Gastroesophageal sphincter (tissue), 4 donors: ENCODE data around the gene RPS14. TPM values are rescaled to one million over a fixed set of nuclear protein-coding genes. Genes with fewer than 3 reads are reported as not detected.

ENCODE experiments used
- ATAC-seq: fragments of 150-250 bp; one replicate; pipeline ENCODE4 v1.9.1; 2016; ENCODE audit warnings: mild to moderate bottlenecking, moderate library complexity
- H3K27ac ChIP-seq, 4 donors: fragments of 200-600 bp; sonication (generic) in 3 of 4; 1 replicate in 3 of 4; 2 replicates in 1 of 4; pipeline ENCODE4 v1.5.1; 2016 to 2019
- H3K27me3 ChIP-seq: fragments of 200-600 bp; sonication (generic); one replicate; pipeline ENCODE4 v1.5.1; 2019
- H3K36me3 ChIP-seq, 2 donors: fragments of 200-600 bp; sonication (generic); one replicate each; pipeline ENCODE4 v1.5.1; 2019; ENCODE audit warnings: control low read depth in 1 of 2
- H3K4me1 ChIP-seq, 3 donors: fragments of 200-600 bp; sonication (generic); 1 replicate in 2 of 3; 2 replicates in 1 of 3; pipeline ENCODE4 v1.5.1; 2016 to 2019; ENCODE audit warnings: control low read depth in 2 of 3
- H3K4me3 ChIP-seq, 2 donors: fragments of 200-600 bp; sonication (generic); one replicate each; pipeline ENCODE4 v1.5.1; 2019; ENCODE audit warnings: mild to moderate bottlenecking in 1 of 2, moderate library complexity in 1 of 2
- H3K9me3 ChIP-seq, 3 donors: fragments of 200-600 bp; sonication (generic); one replicate each; pipeline ENCODE4 v1.5.1; 2017 to 2019; ENCODE audit warnings: control low read depth in 2 of 3
- CTCF ChIP-seq, 4 experiments: fragments of 200-600 bp in 2 of 4; fragments of 450-650 bp in 2 of 4; sonication (generic) in 1 of 4; IDR thresholded peaks; one replicate each; pipeline ENCODE4 v1.5.1; 2017 to 2019; ENCODE audit warnings: antibody characterized with exemption in 4 of 4, mild to moderate bottlenecking in 2 of 4, moderate library complexity in 2 of 4
- EP300 ChIP-seq: sonication (generic); formaldehyde crosslinking; IDR thresholded peaks from one replicate; pipeline ENCODE4 v1.6.1; 2017; ENCODE audit warnings: antibody characterized with exemption, mild to moderate bottlenecking
- POLR2A ChIP-seq, 2 donors: fragments of 450-650 bp; IDR thresholded peaks; one replicate each; pipeline ENCODE4 v1.6.1; 2017; ENCODE audit warnings: antibody characterized with exemption in 2 of 2, mild to moderate bottlenecking in 2 of 2, moderate library complexity in 1 of 2
- POLR2AphosphoS5 ChIP-seq: sonication (generic); formaldehyde crosslinking; IDR thresholded peaks from one replicate; pipeline ENCODE4 v1.6.1; 2017; ENCODE audit warnings: antibody characterized with exemption
- WGBS, 2 donors: methylation state at CpG; one replicate each; pipeline ENCODE4 v1.1.5; 2018; ENCODE audit warnings: low coverage in 1 of 2; 5-methylcytosine and 5-hydroxymethylcytosine counted together
- total RNA-seq, 4 donors: library from RNA; depleted of rRNA; stranded (reverse); fragments of >200 nt; gene quantifications; one replicate each; pipeline ENCODE4 v1.1.0, GENCODE V29; 2016

The RPS14 gene
- total RNA-seq, 4 donors from 2014 or later = 1,275 to 3,828 (median 2,502) TPM

GRCh38 chr5:150400316-150401075 lies 49.0 kb downstream of the RPS14 start:
- Histone ChIP-seq H3K9me3 (no peaks in the 10 kb centered on the region), H3K27ac (no peak overlapping the region), H3K27me3 (no peaks in the 10 kb centered on the region), H3K4me1 (no peaks in the 10 kb centered on the region), H3K36me3 (peaks cover 0 to 99% of the 10 kb centered on the region in 2 donors), H3K4me3 (no peak overlapping the region)
- WGBS, 2 donors = 83 to 88% methylated on average over 5 to 7 of the region's 12 CpGs
- ATAC-seq = no peak
- no peak for TF ChIP-seq EP300
- no peak for TF ChIP-seq CTCF (IDR thresholded peaks at IDR 0.05)
- no peak for TF ChIP-seq POLR2AphosphoS5
- no peak for TF ChIP-seq POLR2A (IDR thresholded peaks at IDR 0.05)

GRCh38 chr5:150399524-150400211 lies 49.9 kb downstream of the RPS14 start:
- WGBS, 2 donors = 80 to 100% methylated on average over 1 to 6 of the region's 11 CpGs
- H3K36me3 ChIP-seq = peaks cover 0 to 100% of the 10 kb centered on the region in 2 donors
- ATAC-seq = no peak

GRCh38 chr5:150398722-150399523 lies 50.6 kb downstream of the RPS14 start:
- Histone ChIP-seq H3K4me3 (no peak overlapping the region), H3K27ac (no peak overlapping the region), H3K36me3 (peaks cover 0 to 100% of the 10 kb centered on the region in 2 donors), H3K9me3 (no peaks in the 10 kb centered on the region), H3K27me3 (no peaks in the 10 kb centered on the region), H3K4me1 (no peaks in the 10 kb centered on the region)
- WGBS, 2 donors = 57 to 76% methylated on average over 3 to 6 of the region's 12 CpGs
- no peak for TF ChIP-seq POLR2AphosphoS5
- TF ChIP-seq CTCF (IDR thresholded peaks at IDR 0.05) = peak in 1 of 4 experiments; percentile 11
- no peak for TF ChIP-seq EP300
- TF ChIP-seq POLR2A (IDR thresholded peaks at IDR 0.05) = no peak
- ATAC-seq = peak; percentile 11

More at GRCh38 chr5:150399524-150400211, 49.9 kb downstream of the RPS14 start:
- no peaks in the 10 kb centered on the region for H3K9me3 ChIP-seq
- no peaks in the 10 kb centered on the region for H3K27me3 ChIP-seq
- H3K4me3 ChIP-seq = no peak overlapping the region
- TF ChIP-seq POLR2AphosphoS5 = no peak
- no peak for TF ChIP-seq CTCF (IDR thresholded peaks at IDR 0.05)
- TF ChIP-seq EP300 = no peak
- no peak for TF ChIP-seq POLR2A (IDR thresholded peaks at IDR 0.05)
- no peaks in the 10 kb centered on the region for H3K4me1 ChIP-seq
- H3K27ac ChIP-seq = no peak overlapping the region

GRCh38 chr5:150397782-150398721 lies 51.5 kb downstream of the RPS14 start:
- Histone ChIP-seq H3K4me3 (no peak overlapping the region), H3K4me1 (no peaks in the 10 kb centered on the region), H3K36me3 (peaks cover 0 to 100% of the 10 kb centered on the region in 2 donors), H3K27ac (no peak overlapping the region), H3K27me3 (no peaks in the 10 kb centered on the region), H3K9me3 (no peaks in the 10 kb centered on the region)
- ATAC-seq = no peak
- 83 to 88% methylated on average over 3 to 9 of the region's 13 CpGs for WGBS, 2 donors
- no peak for TF ChIP-seq POLR2AphosphoS5
- no peak for TF ChIP-seq EP300
- TF ChIP-seq POLR2A (IDR thresholded peaks at IDR 0.05) = no peak
- TF ChIP-seq CTCF (IDR thresholded peaks at IDR 0.05) = peak in 1 of 4 experiments; percentile 10
